Tibial nerve (tissue), 4 donors: ENCODE data around the gene YWHAQ.

Experiments used
- CTCF ChIP-seq, 5 experiments: fragments of 200-600 bp in 3 of 5; fragments of 450-650 bp in 2 of 5; sonication (generic) in 3 of 5; IDR thresholded peaks; one replicate each; pipeline ENCODE4 v1.5.1; 2016 to 2019; ENCODE audit warnings: antibody characterized with exemption in 5 of 5, mild to moderate bottlenecking in 3 of 5, moderate library complexity in 2 of 5
- EP300 ChIP-seq, 2 donors: sonication (generic); formaldehyde crosslinking; IDR thresholded peaks; one replicate each; pipeline ENCODE4 v1.6.1; 2017; ENCODE audit warnings: antibody characterized with exemption in 2 of 2, mild to moderate bottlenecking in 1 of 2
- POLR2A ChIP-seq, 2 donors: fragments of 450-650 bp; IDR thresholded peaks; one replicate each; pipeline ENCODE4 v1.6.1; 2017; ENCODE audit warnings: antibody characterized with exemption in 2 of 2, mild to moderate bottlenecking in 2 of 2, moderate library complexity in 2 of 2

GRCh38 chr2:9558948-9559381 lies 71.8 kb downstream of the YWHAQ start:
- TF ChIP-seq CTCF (IDR thresholded peaks at IDR 0.05): no peak
- no peak for TF ChIP-seq EP300 (IDR thresholded peaks at IDR 0.05)
- no peak for TF ChIP-seq POLR2A (IDR thresholded peaks at IDR 0.05)
